ENCODE measurements around the gene SEMA5A.

- TF ChIP-seq CTCF (optimal IDR thresholded peaks at IDR 0.05 in 1 of 3, IDR thresholded peaks at IDR 0.05 in 1 of 3, conservative IDR thresholded peaks at IDR 0.05 in 1 of 3; ENCODE audit: extremely low read depth in 1 of 3, insufficient read depth in 2 of 3, low read length in 3 of 3) (no peak), EZH2 (IDR thresholded peaks at IDR 0.05; ENCODE audit: low read length) (no peak)
These were observed 327.5 kb downstream of the SEMA5A start for GRCh38 chr5:9218358-9218757.

Measured in keratinocyte (primary cell).